ENCODE results near the gene COA8.

The COA8 gene

DNA sequence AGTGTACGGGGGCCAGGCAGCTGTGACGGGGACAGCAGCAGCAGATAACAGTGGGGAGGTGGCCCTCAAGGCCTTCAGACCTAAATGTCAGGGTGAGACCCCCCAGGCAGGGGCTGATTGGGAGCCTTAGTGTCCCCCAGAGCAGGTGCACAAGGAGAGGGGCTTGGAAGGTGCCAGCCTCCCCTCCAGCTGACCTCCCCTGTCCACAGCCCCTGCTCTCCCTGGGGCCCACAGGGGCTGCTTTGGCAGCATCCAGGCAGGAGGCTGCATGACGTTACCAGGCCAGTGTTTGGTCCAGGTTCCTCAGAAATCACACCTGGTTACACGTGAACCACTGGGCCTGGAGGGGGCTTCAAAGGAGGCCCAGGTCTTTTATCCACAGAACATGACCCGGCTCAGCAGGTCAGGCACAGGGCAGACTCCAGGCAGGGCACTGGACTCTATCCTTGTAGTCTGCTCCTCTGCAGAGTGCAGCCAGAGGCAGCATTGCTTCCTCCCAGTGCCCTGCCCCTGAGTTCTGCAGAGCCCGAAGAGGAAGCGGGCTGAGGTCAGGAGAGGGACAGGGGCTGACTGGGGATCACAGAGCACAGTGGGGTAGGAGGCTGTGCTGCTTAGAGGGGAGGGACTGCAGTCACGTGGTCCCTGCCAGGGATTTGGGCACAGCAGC is 36.4 kb upstream of the COA8 start:
- no peak for DNase-seq

DNA sequence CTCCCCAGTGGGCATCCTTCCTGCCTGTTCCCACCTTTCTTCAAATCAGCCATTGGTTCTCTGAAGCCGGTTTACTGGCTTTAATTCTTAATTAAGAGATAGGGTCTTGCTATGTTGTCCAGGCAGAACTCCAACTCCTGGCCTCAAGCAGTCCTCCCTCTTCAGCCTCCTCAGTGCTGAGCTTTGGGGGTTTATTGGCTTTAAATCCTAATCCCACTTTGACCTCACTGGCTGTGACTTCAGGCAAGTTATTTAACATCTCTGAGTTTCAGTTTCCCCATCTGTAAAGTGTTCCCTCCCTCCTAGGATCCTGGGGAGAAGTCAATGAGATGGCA is 35.9 kb upstream of the COA8 start:
- DNase-seq, result no peak

DNA sequence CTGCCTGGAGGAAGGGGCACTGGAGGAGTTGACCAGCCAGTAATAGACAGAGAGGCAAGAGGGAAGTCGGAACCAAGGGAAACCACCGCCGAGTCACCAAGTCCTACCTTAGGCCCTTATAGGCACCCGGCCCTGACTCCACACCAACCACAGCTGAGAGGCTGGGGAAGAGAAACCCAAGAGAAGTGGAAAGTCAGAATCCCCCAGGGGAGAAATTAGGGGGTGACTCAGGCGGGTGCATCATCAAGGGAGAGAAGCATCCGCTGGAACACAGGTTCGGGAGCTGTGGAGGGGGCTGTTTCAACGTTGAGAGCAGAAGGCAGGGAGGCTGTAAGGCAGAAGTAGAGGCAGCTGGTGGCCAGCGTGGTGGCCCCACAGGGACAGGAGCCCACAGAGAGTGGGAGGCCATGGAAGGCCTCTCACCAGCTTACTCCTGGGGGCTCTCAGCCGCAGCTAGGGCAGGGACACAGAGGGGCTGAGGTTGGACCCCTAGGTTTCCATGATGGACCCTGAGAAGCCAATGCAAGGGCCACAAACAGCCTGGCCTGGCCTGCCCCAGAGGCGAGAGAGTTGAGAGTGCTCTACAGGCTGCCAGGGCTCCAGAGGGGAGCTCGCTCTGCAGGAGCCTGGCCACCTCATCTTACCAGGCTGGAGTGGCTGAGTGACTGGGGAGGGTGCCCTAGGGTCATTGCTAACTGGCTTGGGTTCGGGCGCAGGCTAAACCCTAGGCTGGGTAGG is 35.2 kb upstream of the COA8 start:
- peak in 1 of 2 donors; percentile 23 for DNase-seq

DNA sequence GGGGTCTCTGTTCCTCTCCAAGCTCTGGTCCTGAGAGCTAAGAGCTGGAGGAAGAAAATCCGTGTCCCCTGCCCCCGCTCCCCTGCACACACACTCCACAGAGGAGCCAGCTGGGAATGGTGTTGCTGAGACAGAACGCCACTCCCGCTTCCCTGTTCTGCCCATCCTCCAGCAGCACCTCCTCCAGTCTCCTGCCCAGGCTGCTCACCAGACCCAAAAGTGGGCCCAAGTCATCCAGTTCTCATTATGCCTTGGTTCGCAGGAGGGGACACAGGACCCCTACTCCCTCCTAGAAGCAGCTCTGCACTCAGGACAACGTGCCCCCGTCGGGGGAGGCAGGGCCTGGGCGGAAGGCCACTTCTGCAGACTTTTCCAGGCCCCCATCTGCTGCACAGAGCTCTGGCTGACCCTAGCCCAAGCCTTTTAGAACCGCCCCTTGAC is 34.6 kb upstream of the COA8 start:
- no peak for DNase-seq

DNA sequence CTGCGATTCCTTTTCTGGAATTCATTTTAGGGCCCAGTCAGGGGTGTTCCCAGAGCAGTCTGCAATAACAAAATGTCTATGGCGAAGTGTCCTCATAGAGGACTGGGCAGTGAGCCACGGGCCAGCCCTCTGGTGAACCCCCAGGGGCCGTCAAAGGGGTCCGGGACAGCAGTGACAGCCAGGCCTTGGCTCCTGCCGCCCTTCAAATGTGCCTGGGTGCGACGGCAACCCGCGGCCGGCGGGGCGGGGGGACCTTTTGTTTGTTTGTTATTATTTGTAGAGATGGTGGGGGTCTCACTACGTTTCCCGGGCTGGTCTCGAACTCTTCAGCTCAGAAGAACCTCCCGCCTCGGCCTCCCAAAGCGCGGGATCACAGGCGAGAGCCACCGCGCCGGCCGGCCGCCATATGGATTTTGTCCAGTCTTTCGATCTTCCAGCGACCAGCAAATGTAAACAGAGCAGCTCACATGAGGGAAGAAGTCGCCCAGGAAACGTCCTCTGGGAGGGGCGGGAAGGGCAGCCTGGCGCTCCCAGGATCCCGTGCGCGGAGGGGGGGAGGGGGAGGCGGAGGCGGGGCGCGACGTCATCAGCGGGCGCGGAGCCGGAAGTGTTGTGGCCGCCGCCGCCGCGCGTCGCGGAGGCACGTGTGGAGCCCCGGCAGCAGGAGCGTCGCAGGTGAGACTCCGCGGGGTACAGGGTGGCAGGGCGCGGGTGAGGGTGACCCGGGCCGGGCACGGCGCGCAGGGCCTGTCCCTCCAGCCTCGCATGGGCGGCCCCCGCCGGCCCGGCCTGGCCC is 34.0 kb upstream of the COA8 start, which contains the start of gene TRMT61A:
TRMT61A (plus strand) TSS at position 610 of the 796 bp plus-strand sequence. CDS start 783 bp downstream, outside the sequence.
- peak; percentile 42 to 75 for DNase-seq

DNA sequence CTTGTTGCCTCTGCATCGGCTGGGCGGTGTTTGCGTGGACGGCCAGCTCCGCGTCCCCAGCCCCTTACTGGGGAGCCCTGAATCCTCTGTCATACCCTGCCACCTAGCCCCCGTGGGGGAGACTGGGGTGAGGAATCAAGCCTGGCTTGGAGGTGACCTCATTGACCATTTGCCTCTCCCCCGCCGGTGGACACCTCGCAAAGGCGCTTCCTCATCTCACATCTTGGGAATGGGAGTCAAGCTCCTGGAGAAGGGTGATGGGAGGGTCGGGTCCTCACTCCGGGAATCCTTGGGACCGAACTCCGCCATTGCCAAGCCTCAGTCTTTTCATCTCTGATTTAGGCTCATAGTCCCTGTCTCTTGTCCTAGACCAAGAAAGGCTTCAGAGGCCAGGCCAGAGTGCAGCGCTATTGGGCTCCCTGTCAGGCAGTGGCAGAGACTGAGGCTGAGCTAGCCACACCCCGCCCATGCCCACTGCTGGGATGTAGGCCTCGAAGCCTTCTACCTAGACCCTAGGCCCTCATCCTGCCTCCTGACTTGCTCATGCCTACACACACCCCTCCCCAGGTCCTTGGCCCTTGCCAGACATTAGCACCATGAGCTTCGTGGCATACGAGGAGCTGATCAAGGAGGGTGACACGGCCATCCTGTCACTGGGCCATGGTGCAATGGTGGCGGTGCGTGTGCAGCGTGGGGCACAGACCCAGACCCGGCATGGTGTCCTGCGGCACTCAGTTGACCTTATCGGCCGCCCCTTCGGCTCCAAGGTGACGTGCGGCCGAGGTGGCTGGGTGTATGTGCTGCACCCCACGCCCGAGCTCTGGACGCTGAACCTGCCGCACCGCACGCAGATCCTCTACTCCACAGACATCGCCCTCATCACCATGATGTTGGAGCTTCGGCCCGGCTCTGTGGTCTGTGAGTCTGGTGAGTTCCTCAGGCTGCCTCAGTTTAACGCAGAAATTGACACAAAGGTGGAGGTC is 33.1 kb upstream of the COA8 start:
- no peak for DNase-seq

DNA sequence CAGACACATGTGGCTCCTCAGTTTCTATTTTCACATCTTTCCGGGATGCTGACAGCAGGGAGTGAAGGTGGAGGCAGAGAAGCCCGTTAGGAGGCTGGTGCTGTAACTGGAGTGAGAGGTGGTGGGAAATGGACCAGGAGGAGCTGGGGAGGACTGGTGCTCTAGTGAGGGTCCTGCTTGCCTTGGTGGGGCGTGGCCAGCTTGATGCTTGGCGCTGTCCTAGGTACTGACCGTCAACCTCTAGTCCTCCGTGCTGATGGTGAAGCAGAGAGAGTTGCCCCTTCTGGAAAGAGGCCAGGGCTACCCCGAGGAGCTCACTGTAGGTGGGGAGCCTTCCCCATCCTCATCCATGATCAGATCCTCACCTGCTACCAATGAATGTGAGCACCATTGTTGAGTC is 32.4 kb upstream of the COA8 start:
- no peak for DNase-seq

DNA sequence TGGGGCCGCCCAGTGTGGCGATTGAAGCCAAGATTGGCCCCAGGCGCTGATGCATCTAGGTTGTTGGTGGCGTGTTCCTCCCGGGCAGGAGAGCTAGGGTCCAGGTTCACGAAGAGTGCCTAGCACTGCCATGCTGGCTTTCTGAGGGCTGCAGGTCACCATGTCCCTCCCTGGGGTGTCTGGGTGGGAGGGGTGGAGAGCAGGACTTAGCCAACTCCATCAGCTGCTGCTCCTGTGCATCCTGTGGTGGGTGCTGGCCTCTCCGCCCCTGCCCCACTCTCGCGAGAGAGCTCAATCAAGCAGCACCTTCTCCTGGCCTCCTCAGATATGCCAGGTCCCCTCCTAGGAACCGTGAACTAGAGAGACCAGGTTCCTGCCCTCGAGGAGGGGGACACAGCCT is 31.9 kb upstream of the COA8 start:
- no peak for DNase-seq

DNA sequence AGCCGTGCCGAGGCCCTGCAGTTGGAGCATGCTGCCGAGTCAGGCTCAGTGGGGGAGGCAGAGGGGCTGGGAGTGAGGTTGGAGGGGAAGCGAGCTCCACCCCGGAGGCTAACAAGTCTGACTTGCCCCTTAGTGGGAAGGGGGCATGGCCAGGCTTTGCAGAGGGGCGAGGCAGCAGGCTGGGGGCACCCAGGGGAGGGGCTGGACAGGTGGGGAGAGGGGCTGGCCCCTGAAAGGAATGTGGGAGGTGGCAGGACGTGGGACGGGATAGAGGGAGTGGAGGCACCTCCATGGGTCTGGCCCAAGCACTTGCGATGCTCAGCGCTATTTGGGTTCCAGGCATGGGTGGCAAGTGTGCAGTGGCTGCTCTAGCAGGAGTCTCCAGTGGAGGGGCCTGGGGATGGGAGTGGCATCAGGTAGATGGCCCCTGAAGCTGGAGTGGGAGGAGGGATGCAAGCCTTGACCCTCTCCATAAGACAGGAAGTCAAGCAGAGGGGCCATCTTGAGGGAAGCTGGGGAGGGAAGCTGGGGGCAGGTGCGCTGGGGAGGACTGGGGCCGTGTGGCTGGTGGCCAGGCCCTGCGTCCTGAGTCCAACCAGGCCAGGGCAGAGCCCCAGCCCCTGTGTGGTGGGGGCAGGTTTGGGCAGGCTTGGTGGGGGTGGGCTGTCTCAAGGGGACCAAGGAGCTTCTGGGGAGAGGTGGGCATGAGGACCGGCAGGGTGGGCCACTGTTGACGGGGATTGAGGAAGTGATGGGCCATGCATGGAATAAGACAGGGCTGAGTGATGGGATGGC is 31.1 kb upstream of the COA8 start:
- no peak for DNase-seq

DNA sequence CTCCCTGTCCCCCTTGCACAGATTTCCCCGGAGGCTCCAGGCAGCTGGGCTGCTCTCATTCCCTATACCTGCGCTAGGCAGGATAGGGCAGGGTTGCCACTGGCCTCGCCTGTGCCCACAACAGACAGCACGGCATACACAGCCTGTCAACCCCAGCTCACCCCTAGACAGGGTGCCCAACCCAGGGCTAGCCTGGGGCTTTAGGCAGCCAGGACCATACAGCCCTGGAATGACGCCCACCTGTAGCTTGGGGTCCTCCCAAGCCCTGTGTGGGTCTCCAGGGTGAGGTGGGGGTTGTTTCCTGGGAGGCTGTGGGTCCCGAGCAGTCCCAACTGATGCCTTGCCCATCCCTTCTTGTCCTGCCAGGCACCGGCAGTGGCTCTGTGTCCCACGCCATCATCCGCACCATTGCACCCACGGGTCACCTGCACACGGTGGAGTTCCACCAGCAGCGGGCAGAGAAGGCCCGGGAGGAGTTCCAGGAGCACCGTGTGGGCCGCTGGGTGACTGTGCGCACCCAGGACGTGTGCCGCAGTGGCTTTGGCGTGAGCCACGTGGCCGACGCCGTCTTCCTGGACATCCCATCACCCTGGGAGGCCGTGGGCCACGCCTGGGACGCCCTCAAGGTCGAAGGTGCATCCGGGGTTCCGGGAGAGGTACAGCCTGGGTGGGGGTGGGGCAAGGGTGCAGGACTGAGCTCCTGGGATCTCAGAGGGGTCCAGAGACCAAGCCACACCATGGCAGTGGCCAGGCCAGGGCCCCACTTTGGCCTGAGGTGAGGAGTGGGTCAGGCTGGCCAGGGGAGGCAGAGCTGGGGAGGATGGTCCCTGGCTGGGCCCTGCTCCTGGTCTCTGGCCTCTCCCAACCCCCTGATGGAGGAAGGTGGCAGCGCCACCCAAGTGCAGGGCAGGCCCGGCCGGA is 30.3 kb upstream of the COA8 start:
- DNase-seq, result no peak

DNA sequence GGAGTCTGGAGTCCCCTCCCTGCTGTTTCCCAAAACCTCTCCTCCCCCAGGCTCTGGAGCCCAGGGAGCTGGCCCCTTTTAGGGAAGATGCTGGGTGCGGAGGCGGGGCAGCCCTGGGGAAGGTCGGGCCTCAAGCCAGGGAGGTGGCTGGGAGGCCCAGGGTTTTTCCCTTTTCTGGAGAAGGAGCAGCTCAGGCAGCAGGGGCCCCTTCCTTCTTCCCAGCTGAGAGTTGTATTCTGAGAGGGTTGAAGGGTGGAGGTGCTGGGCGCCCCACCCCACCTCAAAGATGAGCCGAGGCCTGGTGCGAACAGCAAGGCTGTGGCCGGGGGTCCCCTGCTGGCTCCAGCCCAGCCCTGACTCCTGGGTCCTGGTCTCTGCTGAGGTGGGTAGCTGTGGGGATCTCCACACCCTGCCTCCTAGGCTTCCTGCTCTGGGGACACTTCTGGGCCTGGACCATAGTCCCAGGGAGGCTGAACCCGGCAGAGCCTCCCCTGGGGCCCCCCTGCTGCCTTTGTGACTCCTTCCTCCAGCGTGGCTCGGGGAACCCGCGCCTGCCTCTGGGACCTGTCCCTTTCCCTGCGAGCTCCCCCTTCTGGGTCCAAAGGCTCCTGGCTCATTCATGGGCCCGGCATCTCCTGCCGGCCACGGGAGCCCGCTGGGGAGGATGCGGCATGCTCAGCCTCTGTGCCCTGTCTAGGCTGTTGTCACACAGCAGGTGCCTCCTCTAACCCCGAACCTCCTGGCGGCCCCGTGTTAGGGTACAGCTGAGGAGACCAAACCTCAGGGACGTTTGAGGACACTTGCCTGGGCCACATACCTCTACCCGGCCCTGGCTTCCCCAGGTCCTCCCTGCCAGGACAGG is 29.4 kb upstream of the COA8 start:
- no peak for DNase-seq

DNA sequence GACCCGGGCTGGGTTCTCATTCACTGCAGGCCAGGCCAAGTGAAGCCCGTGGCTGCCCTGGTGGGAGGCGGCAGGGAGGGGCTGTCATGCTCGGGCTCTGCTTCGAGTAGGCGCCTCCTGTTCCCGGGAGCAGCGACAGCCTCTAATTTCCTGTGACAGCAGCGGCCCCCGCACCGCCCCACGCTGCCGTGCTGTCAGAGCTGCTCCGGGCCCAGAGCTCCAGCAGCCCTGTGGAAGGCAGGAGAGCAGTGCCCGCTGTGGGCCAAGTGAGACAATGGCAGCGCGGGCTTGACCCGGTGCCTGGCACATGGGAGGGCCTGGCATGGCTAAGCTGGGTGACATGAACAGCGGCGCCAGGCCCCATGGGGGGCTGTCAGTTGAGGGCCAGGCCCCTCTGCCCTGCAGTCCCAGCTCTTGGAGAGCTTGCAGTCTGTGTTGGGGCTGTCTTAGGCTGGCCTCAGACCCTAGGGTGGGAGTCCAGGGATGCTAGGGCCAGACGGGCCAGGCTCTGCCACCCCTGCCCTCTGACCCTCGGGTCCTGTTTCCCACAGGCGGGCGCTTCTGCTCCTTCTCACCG is 28.7 kb upstream of the COA8 start:
- DNase-seq, result no peak

DNA sequence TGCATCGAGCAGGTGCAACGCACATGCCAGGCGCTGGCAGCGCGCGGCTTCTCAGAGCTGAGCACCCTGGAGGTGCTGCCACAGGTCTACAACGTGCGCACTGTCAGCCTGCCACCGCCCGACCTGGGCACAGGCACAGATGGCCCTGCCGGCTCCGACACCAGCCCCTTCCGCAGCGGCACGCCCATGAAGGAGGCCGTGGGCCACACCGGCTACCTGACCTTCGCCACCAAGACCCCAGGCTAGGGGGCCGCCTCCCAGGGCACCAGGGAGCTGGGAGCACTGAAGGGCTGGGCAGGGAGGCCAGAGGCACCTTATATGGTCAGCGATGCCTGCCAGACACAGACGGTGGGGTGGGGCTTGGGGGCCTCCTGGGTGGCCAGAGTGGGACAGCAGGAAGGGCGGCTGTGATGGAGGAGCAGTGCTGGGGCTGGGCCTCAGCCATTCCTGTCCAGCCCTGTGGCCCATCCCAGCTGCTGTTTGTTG is 28.1 kb upstream of the COA8 start:
- no peak for DNase-seq

DNA sequence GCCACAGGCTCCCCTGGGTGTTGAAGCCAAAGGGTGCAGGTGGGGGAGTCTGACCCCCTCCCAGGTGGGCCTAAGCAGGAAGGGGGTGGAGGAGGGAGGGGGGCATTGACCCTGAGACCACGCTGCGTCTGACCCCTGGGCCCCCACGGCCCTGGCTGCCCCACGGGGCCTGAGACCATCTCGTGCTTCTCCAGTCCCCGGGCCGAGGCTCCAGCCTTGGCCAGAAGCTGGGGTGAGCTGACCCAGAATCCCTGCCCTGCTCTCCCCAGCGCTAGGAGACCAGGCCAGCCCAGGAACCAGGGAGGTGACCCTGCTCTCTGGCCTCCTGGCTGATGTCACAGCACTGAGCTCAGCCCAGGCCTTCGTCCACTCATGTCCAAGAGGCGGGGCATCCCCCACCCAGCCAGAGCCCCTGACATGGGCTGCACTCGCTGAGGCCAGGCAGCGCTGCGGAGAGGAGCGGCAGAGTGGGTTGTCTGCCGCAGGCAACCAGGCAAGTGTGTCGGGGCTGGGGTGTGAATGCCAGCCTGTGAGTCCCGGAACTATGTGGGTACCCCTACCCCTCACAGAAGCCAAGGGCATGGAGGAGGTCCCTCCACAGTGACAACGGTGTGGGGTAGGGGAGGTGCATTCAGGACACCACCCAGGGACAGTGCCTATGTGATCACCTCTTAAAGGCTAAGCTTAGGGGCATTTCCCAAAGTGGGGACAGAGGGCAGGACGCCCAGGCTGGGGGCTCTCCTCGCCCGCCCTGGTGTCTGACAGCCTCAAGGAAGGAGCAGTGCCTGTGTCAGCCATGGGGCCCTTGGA is 27.5 kb upstream of the COA8 start:
- DNase-seq, result no peak

DNA sequence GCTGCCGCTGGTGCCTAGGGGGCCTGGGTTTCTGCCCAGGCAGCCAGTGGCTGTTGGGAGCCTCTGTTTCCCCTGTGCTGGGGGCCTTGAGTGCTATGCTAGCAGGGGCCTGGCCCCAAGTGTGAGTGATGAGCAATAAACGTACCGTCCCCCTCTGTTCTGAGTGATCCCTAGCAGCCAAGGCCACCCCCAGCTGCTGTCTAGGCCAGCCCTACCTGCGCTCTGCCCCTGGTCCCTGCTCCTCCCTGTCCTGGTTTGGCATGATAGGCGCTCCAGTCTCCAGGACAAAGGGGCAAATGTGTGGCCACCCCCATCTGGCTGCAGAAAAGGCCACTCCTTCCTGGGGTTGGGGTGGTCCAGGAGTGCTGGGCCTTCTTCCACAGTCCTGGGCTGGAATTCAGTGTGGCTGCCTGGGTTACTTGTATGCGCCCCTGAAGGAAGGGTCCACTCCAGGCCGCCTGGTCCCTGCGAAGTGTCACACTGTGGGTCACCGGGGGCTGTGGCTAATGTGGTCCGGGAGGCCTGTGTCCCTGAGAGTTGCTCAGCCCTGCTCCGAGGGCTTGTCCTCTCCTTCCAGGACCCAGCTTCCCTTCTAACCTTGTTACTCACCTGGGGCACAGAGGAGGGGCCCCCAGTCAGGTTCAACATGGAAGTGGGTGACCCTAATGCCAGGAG is 26.7 kb upstream of the COA8 start:
- no peak for DNase-seq

DNA sequence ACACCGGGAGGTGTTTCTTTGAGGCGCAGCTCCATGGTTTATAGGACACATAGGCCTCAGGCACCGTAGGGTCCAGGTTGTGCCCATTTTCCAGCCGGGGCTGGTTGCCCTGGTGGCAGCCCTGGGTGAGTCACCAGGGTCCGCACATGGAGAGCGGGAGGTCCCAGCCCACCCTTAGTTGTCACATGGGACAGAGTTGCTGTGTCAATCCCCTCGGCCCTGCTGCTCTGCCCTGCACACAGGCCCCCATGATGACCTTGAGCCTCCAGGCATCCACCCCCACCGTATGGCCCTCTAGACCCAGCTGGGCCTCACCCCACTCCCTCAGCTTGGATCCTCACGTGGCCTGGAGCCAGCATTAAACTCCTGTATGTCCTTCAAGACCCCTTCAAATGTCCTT is 26.1 kb upstream of the COA8 start:
- no peak for DNase-seq

DNA sequence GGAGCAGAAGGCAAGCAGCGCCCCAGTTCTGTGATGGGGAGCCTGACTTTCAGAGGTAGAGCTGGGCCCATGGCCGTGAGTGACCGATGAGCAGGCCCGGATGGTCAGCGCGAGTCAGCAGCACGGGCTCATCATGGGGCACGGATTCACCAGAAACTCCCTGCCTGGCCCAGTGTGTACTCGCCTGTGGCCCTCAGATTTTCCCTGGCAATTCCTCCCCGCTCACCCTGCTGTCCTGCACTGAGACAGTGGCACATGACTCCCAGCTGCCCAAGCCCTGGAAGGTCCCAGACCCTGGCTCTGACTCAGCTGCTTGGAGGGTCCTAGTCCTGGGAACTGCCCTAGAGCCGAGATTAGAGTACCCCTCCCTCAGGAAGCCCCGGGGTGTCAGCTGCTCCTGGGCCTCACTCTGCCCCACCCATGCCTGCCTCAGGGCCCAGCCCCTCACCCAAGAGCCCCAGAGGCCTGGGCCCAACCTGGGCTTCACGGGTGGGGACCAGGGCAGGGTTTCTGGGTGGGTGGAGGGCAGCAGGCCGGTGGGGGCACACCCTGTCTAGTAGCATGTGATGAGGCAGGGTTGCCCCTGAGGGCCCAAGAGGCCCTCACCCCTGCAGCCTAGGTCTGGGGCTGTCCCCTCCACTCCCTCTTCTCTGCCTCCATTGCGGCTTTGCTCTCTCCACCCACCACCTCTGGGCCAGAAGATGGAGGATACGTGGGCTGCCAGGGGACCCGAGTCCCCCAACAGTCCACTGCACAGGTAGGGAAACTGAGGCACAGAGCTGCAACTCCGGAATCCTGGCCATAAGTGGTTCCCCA is 25.4 kb upstream of the COA8 start:
- no peak for DNase-seq
